ENCODE measurements around the gene PCDH9.

Gene PCDH9

GRCh38 chr13:66992719-66993118 is 237.4 kb downstream of the PCDH9 start:
- in situ Hi-C loops (cut with MboI; ENCODE audit: low sequenced_read_pairs): no loop called here

DNA sequence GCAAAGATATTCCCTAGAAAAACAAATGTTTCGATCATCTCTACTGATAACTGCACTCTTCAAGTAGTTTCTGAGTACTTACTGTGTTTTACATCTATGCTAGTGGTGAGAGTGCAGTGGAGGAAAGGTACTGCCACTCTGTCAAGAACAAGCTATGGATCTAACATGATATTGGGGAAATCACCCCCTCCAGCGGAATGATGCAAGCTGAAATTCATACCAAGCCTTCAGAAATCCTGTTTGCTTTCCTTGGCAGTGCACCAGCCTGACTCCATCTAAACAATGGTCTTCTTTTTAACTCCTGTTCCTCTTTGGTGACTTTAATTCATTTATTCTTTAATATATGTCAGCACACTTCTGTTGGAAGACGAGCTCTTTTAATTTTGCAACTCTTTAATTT is 238.0 kb downstream of the PCDH9 start:
- in situ Hi-C loops (cut with MboI; ENCODE audit: low sequenced_read_pairs): no loop called here

- in situ Hi-C loops (cut with MboI; ENCODE audit: low sequenced_read_pairs): no loop called here
These were observed 245.9 kb downstream of the PCDH9 start for GRCh38 chr13:66984241-66984640.

DNA sequence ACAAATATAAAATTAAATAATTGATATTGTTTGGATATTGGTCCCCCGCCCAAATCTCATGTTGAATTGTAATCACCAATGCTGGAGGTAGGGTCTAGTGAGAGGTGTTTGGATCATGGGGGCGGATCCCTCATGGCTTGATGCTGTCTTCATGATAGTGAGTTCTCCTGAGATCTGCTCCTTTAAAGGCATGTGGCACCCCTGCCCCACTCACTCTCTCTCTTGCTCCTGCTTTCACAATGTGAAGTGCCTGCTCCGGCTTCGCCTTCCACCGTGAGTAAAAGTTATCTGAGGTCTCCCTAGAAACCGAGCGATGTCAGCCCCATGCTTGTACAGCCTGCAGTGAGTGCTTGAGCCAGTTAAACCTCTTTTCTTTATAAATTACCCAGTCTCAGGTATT is 248.2 kb downstream of the PCDH9 start:
- in situ Hi-C loops (cut with MboI; ENCODE audit: low sequenced_read_pairs): no loop called here

DNA sequence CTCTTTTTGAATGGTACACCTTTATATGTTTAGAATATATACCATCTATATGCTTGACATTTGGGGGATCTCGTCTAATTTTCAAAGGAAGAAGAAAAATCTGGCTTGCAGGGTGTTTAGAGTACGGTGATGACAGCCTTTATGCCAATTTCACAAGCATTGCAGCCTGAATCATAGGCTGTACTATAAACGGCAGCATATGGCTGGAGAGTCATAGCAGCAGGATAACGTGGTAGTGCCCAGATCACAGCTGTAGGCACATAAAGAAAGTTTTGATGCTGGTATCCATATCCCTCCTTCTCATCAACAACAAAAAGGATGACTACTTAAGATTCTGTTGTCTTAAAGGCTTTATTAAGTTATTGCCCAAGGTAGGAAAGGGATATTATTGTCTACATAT is 253.0 kb downstream of the PCDH9 start:
- in situ Hi-C loops (cut with MboI; ENCODE audit: low sequenced_read_pairs): no loop called here

GRCh38 chr13:66974889-66975288 is 255.2 kb downstream of the PCDH9 start:
- in situ Hi-C loops (cut with MboI; ENCODE audit: low sequenced_read_pairs): no loop called here

DNA sequence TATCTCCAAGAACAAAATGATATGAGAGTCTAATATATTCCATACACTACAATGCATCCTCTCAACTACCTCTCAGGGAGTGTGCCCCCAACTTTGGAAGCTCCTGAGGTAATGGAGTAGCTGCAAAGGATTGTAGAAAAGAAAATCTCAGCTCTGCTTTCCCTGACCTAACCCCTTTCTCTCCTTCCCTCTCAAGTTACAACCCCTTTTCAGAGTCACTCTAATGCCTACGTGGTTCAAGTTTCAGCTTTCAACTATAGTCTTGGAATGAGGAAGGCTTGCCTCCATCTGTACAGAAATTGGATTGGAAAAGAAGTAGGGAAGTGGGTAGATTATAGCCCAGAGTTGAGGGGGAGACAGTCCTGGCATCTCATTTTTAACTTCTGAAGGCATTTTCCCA is 256.0 kb downstream of the PCDH9 start:
- in situ Hi-C loops (cut with MboI; ENCODE audit: low sequenced_read_pairs): no loop called here

- in situ Hi-C loops (cut with MboI; ENCODE audit: low sequenced_read_pairs): no loop called here
These were observed 257.5 kb downstream of the PCDH9 start for GRCh38 chr13:66972659-66973058.

DNA sequence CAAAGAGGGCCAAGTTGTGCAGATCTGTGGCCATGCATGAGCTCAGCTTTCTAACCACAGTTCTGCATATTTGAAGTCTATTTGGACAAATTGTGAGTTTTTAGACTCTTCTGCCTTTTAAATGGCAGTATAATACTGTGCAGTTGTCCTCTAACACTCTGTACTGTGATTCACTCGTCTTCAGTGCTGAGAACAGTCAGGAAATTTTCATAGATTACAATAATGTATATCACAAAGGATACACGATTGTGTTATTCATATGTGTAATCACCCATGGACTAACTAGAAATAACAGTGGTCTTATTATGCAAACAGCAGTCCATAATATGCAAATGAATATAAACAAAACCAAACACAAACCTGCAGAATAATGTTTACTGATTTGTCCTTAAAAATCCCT is 259.1 kb downstream of the PCDH9 start:
- in situ Hi-C loops (cut with MboI; ENCODE audit: low sequenced_read_pairs): no loop called here

DNA sequence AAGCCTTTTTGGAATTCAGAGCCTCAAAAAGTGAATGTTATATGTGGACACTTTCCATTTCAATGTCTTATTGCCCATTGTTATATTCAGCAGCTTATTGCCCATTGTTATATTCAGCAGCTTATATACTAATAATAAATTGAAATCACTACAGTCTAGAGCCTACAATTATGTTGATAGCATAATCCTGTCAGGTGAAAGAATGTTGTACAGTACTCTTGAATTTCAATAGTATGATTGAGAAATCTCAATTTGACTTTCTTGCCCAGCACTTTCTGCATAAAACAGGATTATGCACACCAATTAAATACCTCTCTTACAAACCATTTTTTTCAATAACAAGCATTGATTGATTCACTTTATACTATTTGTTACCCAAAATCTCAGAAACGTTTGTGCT is 260.8 kb downstream of the PCDH9 start:
- in situ Hi-C loops (cut with MboI; ENCODE audit: low sequenced_read_pairs): no loop called here

DNA sequence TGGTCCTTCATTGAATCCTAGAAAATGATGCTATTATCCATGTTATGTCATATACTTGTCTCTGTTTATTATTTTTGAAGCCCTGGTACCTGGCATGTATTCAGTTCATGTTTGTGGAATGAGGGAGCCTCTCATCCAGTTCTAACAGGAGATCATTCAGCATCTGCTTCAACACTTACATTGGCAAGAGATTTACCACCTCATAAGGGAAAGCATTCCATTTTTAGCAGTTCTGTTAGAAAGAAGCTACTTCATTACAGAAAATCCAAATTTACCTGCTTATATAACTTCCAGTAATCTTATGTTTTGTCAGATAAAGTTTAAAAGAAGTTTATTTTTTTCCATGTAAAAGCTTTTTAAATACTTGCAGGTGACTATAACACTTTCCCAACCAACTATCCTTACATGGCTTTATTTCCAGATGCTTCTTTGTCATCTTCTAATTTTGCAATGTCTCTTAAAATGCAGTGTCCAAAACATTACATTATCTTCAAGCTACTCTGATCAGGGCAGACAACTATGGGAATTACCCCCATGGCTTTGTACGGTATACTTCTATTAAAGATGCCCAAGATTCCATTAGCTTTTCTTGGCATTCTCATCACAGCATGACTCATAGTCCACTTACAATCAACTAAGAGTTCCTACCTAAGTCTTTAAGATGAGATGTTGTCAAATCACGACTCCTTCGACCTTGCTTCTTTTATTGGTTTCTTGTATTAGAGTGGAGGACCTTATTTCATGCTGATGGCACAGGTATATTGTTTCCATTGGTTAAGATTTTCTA is 262.1 kb downstream of the PCDH9 start:
- in situ Hi-C loops (cut with MboI; ENCODE audit: low sequenced_read_pairs): no loop called here

- in situ Hi-C loops (cut with MboI; ENCODE audit: low sequenced_read_pairs): no loop called here
These were observed 265.0 kb downstream of the PCDH9 start for GRCh38 chr13:66965181-66965580.

GRCh38 chr13:66962953-66963352 is 267.2 kb downstream of the PCDH9 start:
- in situ Hi-C loops (cut with MboI; ENCODE audit: low sequenced_read_pairs): no loop called here

DNA sequence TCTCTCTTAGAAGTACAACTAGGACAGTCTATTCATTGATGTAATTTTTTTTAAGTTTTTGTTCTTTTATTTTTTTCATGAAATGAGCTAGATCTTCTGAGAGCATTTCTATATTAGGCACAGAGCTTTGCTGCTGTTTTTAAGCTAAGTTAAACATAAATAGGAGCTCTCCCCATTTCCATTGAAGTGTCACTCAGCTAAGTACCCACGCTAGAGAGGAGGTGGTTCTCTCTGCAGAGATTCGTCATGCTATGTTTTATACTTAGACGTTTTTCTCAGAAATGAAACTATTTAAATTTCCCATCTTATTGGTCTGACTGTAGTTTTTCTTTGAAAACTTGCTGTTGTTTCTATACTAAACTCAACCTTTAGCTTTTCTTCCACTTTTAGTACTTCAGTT is 271.5 kb downstream of the PCDH9 start:
- in situ Hi-C loops (cut with MboI; ENCODE audit: low sequenced_read_pairs): no loop called here

GRCh38 chr13:66952507-66952906 is 277.6 kb downstream of the PCDH9 start:
- in situ Hi-C loops (cut with MboI; ENCODE audit: low sequenced_read_pairs): no loop called here

DNA sequence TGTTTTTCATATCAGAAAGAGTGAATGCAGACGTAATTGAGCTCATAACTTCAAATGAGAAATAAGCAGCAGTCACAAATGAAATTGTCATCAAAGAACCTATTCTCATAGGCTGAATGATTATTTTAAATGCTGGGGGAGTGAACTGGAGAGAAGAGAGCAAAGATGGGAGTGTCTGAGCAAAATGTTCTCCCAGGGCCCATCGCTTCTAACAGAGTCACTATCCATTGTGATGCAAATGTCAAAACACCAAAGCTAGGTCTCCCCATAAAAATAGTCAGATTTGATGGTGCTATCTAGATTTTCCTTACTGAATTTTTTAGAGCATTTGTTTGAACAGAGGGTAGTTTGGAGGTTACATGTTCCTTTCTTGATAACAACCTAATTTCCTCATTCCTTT is 278.7 kb downstream of the PCDH9 start:
- in situ Hi-C loops (cut with MboI; ENCODE audit: low sequenced_read_pairs): no loop called here

DNA sequence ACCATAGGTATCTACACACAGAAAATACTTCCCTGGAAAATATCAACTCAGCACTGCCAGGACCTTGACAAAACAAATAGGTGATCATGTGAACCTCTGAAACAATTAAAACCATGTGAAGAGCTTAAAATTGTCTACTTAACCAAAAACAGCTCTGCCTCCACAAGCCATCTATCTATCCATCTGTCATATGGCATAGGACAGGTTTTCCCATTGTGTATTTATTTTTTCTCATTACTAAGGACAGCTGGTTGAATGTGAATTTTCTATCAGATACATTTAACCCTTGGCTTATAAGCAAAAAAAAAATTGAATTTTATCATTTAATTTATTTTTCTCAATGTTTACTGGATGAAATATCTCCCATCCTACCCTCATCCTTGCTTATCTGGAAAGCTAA is 279.5 kb downstream of the PCDH9 start:
- in situ Hi-C loops (cut with MboI; ENCODE audit: low sequenced_read_pairs): no loop called here

GRCh38 chr13:66948910-66949309 is 281.2 kb downstream of the PCDH9 start:
- in situ Hi-C loops (cut with MboI; ENCODE audit: low sequenced_read_pairs): no loop called here

GRCh38 chr13:66943530-66943929 is 286.6 kb downstream of the PCDH9 start:
- in situ Hi-C loops (cut with MboI; ENCODE audit: low sequenced_read_pairs): no loop called here

DNA sequence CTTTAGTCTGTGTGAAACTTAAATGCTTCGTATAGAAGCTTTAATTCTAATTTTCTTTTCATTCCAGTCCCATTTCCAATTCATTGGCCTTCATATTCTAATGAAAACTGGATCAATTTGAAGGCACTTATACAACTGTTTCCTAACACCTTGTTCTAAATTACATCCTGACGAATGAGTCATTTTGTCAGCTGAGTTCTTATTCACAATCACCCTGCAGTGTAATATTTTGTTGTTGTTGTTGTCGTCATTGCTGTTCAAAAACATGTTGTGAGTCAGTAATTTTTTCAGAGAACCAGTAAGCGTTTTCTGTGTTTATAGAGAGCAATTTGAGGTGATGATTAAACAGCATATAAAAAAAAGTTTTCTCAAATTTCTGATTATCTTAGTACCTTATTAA is 290.0 kb downstream of the PCDH9 start:
- in situ Hi-C loops (cut with MboI; ENCODE audit: low sequenced_read_pairs): no loop called here

DNA sequence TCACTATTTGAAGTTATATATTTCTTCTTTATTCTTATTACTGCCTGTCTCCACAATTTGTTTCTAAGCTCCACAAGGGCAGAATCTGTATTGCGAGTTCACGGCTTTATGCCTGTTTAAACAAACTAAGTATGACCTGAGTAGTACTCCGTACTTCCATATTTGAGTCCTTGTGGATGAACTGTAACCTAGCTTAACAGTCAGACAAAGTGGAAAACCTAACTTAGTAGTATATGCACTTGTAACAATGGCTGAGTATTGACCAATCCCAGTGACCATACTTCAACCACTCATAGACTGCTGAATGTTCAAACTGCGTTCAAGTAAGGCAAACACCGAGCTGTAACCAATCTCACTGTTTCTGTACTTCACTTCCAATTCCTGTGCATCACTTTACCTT is 292.7 kb downstream of the PCDH9 start:
- in situ Hi-C loops (cut with MboI; ENCODE audit: low sequenced_read_pairs): no loop called here

DNA sequence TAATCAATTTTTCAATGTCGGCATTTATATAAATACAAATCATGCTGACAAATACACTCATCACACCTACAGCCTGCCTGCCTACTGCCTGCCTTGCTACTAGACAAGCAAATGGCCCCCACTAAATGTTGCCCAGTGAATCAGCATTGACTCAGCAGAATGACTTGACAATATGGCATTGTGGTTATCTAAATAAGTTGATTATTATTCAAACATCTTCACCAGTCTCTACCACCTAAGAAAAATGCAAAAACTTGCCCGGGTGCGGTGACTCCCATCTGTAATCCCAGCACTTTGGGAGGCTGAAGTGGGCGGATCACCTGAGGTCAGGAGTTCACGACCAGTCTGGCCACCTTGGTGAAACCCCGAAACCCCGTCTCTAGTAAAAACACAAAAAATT is 296.1 kb downstream of the PCDH9 start:
- in situ Hi-C loops (cut with MboI; ENCODE audit: low sequenced_read_pairs): no loop called here

GRCh38 chr13:66933527-66933926 is 296.6 kb downstream of the PCDH9 start:
- in situ Hi-C loops (cut with MboI; ENCODE audit: low sequenced_read_pairs): no loop called here

All from HL-60/S4 (cell line).